RWPE1 (cell line): ENCODE data around the gene SERPINB8.

Source experiments
- CTCF ChIA-PET: fragments of 350-600 bp; sonication (Branson Sonifier 250); formaldehyde crosslinking; extraction: SDS; loops from one replicate; lab custom pipeline; 2021; lab: Yijun Ruan, JAX
- POLR2A ChIA-PET: fragments of 400-600 bp; formaldehyde crosslinking; extraction: SDS; loops from one replicate; lab custom pipeline; 2020; ENCODE audit warnings: antibody characterized with exemption; ENCODE audit not compliant: low non-redundant PET; lab: Yijun Ruan, JAX
- DNase-seq: peaks from one replicate; pipeline ENCODE4 v3.0.0; 2012; ENCODE audit warnings: low spot score
- H3K27ac ChIP-seq: fragments of 450-650 bp; 2 replicates; pipeline ENCODE4 v1.5.1; 2017
- CTCF ChIP-seq: fragments of 450-650 bp; conservative IDR thresholded peaks from 2 replicates; pipeline ENCODE4 v1.5.1; 2017; ENCODE audit warnings: low read depth, mild to moderate bottlenecking

Gene SERPINB8

GRCh38 chr18:63963615-63964256, 6.1 kb upstream of the SERPINB8 start:
- CTCF ChIA-PET: no interaction called here
- TF ChIP-seq CTCF: peak; percentile 60
- peak overlapping the region; percentile 14 for H3K27ac ChIP-seq
- POLR2A ChIA-PET: no interaction called here
- no peak for DNase-seq

GRCh38 chr18:63964908-63965307, 5.0 kb upstream of the SERPINB8 start:
- CTCF ChIA-PET: no interaction called here
- POLR2A ChIA-PET: no interaction called here
- TF ChIP-seq CTCF: no peak
- no peak overlapping the region for H3K27ac ChIP-seq
- DNase-seq: no peak

GRCh38 chr18:63965716-63966330, 4.1 kb upstream of the SERPINB8 start:
- no peak overlapping the region for H3K27ac ChIP-seq
- DNase-seq: no peak
- no peak for TF ChIP-seq CTCF

GRCh38 chr18:63970809-63971205, 926 bp downstream of the SERPINB8 start:
- peak; percentile 69 for DNase-seq
- POLR2A ChIA-PET: interaction anchor here (0.6 to 1.0 kb wide), 4 partner anchors 9 to 99 kb away, joined by 3 to 4 read pairs (median 3); no protein-coding TSS in a partner anchor
- TF ChIP-seq CTCF: no peak
- CTCF ChIA-PET: no interaction called here
- H3K27ac ChIP-seq: peak overlapping the region; percentile 99

More at GRCh38 chr18:63965716-63966330, 4.1 kb upstream of the SERPINB8 start:
- ChIA-PET CTCF (no interaction called here), POLR2A (no interaction called here)

- POLR2A ChIA-PET: no interaction called here
Observed at GRCh38 chr18:63971320-63972001, 1.6 kb downstream of the SERPINB8 start.

More at GRCh38 chr18:63971320-63972001, 1.6 kb downstream of the SERPINB8 start:
- TF ChIP-seq CTCF: no peak
- CTCF ChIA-PET: no interaction called here
- peak overlapping the region; percentile 99 for H3K27ac ChIP-seq
- DNase-seq: no peak
